HG02943 (cell line): ENCODE data around the gene POLD4.

Experiments
- ATAC-seq: cut with Tn5 transposase; IDR thresholded peaks from one replicate; pipeline ENCODE4 v1.9.1; 2021; ENCODE audit warnings: mild to moderate bottlenecking, low read depth, moderate library complexity; ENCODE audit not compliant: unreplicated experiment

The POLD4 gene

GRCh38 chr11:67304511-67305113 lies 48.7 kb downstream of the POLD4 start:
- ATAC-seq: no peak

- no peak for ATAC-seq
These were observed 49.4 kb downstream of the POLD4 start for GRCh38 chr11:67303835-67304411.

GRCh38 chr11:67303132-67303834 lies 50.1 kb downstream of the POLD4 start, which contains the start of gene SSH3:
Gene SSH3, plus strand, starts transcription at chr11:67303530. Its CDS starts 96 bp downstream, at chr11:67303626.
- no peak for ATAC-seq

GRCh38 chr11:67302571-67303131 lies 50.7 kb downstream of the POLD4 start:
- ATAC-seq: no peak

GRCh38 chr11:67301951-67302516 lies 51.3 kb downstream of the POLD4 start:
- no peak for ATAC-seq

- ATAC-seq: no peak
These were observed 51.9 kb downstream of the POLD4 start for GRCh38 chr11:67301313-67301921.
